T-helper 22 cell (primary cell): ENCODE measurements around the gene OR4D9.

Experiments
- DNase-seq: peaks from one replicate; pipeline ENCODE4 v3.0.0-alpha.2; 2020; ENCODE audit warnings: low read depth

The OR4D9 gene

DNA sequence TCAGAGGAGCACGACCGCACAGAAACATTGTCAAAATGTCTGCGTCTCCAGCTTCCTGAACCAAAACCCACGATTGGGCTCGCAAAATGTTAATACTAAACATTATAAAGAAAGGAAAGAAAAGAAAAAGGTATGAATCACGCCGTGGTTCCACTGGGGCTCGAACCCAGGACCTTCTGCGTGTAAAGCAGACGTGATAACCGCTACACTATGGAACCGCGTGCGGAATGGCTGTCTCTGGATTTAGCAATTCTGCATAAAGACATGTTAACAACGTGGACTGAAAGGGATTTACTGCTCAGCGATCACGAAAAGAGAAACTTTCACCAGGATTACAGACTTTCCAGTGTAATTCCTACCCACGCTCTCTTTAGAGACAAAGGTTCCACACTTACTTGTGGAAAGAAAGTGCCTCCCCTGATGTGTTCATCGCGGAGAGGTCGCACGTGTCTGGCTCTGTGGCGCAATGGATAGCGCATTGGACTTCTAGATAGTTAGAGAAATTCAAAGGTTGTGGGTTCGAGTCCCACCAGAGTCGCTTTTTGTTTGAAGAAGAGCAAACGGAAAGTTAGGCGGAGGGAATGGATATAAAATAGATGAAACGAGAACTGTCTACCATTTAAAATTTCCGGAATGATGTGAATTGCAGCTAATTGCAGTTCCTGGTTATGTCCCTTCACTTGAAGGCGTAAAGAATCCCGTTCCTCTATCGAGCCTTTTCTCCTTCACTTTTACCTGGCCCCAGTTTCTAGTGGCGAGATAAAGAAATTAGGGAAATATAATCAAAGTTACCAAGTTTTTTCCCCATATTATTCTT is 39.7 kb downstream of the OR4D9 start:
- DNase-seq, result peak; percentile 57

- no peak for DNase-seq
Observed at GRCh38 chr11:59551659-59552521, 40.6 kb downstream of the OR4D9 start.

GRCh38 chr11:59552844-59553243 is 41.5 kb downstream of the OR4D9 start:
- DNase-seq, result no peak

GRCh38 chr11:59553323-59553722 is 42.0 kb downstream of the OR4D9 start:
- no peak for DNase-seq

- no peak for DNase-seq
Observed at GRCh38 chr11:59555601-59556114, 44.3 kb downstream of the OR4D9 start.

- DNase-seq, result no peak
Observed at GRCh38 chr11:59556115-59556916, 45.0 kb downstream of the OR4D9 start.

DNA sequence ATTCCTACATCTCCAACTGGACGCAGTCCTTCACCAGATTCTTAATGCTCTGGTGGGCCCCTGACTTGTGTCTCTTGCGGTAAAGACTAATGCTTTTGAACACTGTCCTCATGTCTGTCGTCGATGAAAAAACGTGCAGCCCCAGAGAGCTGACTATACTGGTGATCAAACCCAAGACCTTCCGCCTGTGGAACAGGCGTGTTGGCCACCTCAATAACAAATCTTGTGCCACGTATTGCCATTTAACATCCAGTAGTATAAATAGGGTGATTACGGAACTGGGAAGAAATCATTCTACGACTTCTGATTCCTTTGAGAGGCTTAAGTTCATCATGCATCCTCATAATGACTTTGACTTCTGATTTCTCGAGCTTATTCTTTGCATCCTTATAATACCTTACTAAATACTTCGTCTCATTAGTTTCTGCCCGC is 45.6 kb downstream of the OR4D9 start:
- no peak for DNase-seq

DNA sequence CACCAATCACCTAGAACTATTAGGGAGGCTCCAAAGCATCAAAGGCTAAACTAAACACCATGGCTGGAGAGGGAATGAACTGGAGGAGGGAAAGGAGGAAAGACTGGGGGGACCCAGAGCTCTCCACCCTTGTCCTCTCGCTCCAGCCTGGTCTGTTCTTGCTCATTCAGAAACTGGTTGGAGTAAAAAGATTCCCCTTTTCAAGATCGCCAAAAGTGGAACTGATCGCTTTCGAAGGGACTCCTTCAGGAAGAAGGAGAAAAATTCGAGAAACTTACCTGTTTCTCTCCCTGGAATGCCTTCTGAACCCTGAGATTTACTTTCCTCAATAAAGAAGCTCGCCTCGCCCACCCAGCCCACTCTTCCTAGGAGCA is 46.9 kb downstream of the OR4D9 start:
- no peak for DNase-seq

DNA sequence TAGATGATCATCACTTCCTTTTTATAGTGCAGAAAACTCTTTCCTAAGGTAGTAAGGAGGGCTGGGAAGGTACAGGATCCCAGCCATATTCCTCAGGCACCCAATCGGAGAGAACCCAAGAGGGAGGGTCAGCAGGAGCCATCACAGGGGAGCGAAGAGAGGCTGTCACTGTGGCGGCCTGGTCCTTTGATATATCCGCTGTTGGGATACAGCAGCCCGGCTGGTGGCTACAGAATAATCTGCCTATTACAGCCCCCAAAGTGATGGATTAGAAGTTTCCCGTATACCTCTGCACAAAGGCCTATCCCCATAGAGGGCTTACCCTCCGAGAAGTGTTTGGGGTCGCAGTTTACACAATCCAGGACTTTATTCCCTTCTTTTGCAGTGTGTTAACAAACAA is 48.5 kb downstream of the OR4D9 start:
- no peak for DNase-seq

- DNase-seq, result peak; percentile 50
Observed at GRCh38 chr11:59560290-59560701, 49.0 kb downstream of the OR4D9 start.

- peak; percentile 65 for DNase-seq
Observed at GRCh38 chr11:59560702-59561473, 49.5 kb downstream of the OR4D9 start.

DNA sequence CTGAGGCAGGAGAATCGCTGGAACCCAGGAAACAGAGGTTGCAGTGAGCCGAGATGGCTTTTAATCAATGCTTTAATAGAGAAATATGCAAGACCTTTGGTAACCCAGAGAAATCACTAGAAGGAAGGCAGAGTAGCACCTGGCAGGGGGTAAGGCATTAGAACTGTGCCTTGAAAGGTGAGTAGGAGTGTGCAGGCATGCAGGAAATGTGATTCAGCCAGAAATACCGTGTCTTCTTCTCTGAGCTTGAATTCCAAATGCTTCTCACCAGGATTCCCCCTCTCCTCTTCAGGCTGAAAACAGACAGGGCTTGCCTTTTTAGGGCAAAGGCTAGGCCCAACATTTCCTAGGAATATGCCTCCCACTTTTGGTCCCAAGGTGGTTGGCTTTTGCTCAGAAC is 51.0 kb downstream of the OR4D9 start:
- DNase-seq, result no peak
